RPMI8226 (cell line): ENCODE results near the gene MTHFSD.

ENCODE experiments used
- DNase-seq: peaks from one replicate; pipeline ENCODE4 v3.0.0-alpha.2; 2015

The MTHFSD gene

DNA sequence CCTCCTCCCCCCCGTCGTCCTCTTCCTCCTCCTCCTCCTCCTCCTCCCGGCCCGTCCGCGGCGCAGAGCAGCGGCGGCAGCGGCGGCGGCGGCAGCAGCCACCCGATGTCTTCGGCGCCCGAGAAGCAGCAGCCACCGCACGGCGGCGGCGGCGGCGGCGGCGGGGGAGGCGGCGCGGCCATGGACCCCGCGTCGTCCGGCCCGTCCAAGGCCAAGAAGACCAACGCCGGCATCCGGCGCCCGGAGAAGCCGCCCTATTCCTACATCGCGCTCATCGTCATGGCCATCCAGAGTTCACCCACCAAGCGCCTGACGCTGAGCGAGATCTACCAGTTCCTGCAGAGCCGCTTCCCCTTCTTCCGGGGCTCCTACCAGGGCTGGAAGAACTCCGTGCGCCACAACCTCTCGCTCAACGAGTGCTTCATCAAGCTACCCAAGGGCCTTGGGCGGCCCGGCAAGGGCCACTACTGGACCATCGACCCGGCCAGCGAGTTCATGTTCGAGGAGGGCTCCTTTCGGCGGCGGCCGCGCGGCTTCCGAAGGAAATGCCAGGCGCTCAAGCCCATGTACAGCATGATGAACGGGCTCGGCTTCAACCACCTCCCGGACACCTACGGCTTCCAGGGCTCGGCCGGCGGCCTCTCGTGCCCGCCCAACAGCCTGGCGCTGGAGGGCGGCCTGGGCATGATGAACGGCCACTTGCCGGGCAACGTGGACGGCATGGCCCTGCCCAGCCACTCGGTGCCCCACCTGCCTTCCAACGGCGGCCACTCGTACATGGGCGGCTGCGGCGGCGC, 44.4 kb downstream of the MTHFSD start, which contains the start of gene FOXF1:
Gene FOXF1 (plus strand): TSS at position 63 of the 797 bp plus-strand sequence. CDS start 43 bp downstream, at position 106.
- DNase-seq: no peak

DNA sequence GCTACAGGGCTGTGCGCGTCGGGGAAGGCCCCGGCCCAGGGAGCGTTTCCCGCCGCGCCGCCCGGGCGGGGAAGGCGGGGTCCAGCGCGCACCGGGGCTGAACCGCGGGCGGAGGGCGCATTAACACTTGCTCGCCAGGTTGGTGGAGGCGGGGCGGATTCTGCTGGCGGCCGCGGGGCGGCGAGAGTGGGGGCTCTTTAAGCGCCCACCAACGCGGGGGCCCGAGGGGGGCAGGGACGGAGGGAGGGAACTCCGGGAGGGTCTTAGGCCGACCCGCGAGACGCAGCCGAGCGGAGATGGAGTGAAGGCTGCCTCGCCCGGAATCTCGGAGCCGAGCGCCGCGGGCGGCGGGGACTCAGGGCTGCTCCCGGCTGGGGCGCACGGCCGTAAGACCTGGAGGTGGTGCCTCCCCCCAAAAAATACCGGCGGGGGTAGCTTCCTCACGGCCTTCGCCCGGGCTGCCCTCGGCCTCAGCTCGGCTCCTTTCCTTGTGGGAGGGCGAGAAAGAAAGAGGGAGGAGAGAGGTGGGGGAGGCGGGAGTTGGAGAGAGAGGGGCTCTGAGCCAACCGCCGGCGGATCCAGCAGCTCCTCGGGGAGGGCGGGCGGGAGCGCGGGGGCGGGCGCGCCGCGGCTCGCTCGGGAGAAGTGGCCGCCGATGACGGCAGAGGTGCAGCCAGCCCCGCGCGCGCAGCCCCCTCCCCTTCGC, 45.1 kb downstream of the MTHFSD start:
- DNase-seq: no peak

DNA sequence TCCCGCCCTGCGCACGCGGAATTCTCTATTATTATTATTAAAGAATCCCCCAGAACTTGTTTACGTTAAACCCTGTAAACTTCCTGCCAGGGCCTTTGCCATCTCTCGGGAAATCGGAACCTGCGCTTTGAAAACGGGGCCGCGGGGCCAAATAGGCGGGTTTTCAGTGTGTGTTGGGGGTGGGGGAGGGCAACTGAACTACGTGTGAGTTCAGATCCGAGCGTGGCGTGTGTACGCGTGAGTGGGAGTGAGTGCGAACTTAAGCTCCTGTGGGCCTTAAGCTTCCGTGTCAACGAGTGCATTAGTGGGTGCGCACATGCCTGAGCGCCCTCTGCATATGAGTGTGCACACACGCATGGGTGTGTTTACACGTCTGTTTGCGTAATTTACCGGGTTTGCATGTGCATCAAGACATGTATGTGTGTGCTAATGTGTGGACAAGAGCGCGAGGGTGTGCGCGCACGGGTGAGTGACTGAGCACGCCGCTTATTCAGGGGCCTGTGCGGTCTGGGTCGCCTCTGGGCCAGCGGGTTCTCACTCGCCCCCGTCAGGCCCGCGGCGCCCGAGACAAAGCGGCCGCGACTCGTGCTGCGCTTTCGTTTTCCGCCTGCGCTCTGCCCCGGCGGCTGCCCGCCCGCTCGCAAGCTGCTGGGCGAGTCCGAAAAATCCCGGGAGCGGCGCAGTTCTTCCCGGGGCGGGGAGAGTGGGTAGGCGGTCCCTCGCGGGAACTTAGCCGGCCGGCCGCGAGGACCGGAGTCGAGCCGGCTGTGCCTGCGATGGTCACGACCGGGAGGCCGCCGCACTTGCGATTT, 45.9 kb downstream of the MTHFSD start:
- DNase-seq: peak; percentile 50

DNA sequence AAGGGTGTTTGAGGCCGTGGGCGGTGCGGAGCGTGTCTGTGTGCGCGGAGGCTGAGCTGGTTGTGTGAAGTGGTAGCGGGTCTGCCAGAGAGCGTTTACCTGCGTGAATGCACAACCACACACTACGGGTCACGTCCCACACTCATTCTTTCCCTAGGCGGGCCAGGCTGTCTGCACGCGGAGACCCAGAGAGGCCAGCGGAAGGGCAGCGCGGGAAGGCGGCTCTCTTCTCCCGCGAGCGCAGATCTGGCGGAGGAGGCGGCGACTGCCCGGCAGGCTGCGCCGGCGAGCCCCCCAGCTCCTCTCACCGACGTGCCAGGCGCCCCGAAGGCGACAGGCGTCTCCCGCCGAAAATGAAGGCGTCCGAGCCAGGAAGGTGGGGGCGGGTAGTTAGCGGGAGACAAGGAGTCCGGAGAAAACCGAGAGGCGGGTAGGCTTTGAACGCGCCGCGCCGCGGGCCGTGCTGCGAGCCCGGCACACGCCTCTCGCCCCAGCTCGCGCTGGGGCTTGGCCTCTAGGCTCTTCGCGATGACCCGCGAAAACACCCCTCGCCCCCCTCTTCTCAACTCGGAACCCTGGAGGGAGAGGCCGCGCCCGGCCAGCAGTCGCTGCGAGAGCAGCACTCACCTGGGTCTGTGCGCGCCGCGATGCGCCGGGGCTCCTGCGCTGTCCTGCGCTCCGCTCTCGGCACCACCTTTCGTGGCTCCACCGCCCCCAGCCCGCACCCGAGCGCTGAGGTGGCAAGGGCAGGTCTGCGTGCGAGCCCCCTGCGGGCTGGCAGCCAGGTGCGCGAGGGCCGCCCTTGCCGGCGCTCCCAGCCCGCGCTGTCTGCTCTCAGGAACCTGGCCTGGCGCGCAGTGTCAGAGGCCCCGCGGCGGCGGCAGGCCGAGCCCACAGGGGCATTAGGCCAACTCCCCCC, 46.7 kb downstream of the MTHFSD start:
- no peak for DNase-seq

DNA sequence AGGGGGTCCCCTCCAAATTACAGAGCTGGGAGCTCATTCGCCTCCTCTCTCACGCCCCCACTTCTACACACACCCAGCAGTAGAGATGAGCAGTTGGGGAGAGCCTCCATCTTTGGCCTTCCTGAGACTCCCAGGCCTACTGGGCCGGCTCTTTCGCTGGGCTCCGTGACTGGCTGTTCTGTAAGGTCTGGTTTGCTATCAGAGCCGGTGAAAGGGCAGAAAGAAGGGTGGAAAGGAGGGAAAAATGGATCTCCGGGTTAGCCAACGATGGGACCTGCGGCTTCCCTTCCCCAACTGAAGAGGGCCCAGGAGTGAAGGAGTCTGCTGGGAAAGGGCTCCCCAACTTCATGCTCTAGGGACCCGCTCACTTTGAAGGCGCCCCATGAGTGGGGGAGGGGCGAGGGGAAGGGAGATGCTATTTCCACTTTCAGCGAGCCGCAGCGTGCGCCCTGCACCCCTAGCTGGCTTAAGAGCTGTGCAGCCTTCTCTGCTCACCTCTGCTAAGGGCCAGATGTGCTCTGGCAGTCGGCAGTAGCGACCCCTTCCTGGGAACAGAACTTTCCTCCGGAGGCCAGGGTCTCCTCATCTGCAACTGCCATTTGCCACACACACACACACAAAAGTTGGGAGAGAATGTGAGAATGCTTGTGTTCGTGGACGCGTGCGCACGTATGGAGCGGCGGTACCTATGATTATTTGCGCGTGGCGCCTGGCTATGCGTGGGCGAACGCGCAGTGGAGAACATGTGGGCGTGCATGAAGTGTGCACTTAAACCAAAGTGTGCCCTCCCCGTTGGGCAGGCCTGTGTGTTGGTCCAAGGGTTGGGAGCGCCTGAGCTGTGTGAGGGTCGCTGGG, 47.6 kb downstream of the MTHFSD start:
- DNase-seq: no peak

DNA sequence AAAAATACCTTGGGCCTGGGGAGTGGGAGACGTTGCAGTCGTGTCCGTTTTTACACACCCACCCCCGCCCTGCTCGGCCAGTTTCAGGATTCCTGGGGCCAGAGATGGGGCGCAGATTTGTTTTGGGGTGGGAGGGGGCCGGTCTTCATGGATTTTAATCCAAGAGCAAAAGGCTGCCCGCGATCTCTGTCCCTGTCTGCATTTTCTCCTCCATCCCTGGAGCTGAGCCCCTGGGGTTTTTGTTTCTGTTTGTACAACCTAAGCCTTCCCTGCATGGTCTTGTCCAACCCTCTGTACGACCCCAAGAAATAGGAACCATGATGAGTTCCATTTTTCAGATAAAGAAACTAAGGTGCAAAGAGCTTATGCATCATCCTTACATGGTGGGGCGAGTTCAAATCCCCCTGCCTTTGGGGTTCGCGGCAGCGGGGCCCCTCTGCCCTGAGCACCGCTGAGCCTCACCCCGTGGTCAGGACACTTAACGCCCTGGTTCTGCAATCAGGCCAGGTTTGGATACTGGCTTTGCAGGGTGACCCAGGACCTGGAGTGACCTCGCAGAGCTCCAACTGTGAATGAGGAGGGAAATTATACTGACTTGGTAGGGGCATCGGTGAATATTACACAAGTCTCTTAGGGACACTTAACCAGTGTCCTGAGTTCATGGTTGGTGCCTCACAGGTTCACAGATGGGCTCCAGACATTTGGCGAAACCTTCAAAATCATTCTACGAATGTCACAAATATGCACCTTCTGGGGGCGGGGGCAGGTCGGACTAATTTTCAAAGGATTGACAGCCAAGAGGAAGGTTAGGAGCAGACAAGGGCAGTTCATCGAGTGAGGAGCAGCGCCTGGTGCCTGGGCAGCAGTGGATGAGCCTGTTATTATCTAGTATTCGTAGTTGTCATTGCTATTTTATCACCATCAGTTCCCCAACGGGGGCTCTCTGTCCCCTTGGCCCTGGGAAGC, 48.9 kb downstream of the MTHFSD start:
- no peak for DNase-seq

DNA sequence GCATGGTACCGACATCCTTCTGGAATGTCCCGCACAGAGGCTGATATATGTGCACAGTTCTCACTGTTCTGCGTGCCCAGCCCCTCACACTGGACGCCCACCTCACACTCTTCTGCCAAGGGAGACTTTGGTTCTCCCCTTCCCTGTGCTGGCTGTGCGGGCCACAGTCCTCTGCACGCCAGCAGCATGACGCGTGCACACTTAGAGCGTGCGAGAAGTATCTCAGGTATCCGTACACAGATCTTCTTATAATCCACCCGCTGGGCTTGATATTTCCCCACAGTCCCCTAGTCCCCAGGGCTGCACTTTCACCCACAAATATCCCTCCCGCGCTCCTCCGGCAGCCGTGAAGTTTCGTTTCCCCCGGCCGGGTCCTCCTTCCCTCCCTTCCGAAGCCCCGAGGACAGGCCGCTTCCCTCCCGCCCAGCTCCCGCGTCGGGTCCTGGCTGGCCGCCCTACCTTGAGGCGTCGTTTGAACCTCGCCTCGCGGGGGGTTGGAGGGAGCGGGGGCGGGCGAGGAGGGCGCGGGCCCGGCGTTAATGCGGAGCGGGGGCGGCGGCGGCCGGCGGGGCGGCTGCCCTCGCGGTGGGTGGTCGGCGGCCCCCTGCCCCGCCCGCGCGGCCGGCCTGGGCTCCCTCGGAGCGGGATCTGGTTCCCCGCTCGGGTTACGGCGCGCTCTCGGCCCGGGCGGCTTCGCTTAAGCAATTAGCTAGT, 49.7 kb downstream of the MTHFSD start:
- DNase-seq: peak; percentile 35

DNA sequence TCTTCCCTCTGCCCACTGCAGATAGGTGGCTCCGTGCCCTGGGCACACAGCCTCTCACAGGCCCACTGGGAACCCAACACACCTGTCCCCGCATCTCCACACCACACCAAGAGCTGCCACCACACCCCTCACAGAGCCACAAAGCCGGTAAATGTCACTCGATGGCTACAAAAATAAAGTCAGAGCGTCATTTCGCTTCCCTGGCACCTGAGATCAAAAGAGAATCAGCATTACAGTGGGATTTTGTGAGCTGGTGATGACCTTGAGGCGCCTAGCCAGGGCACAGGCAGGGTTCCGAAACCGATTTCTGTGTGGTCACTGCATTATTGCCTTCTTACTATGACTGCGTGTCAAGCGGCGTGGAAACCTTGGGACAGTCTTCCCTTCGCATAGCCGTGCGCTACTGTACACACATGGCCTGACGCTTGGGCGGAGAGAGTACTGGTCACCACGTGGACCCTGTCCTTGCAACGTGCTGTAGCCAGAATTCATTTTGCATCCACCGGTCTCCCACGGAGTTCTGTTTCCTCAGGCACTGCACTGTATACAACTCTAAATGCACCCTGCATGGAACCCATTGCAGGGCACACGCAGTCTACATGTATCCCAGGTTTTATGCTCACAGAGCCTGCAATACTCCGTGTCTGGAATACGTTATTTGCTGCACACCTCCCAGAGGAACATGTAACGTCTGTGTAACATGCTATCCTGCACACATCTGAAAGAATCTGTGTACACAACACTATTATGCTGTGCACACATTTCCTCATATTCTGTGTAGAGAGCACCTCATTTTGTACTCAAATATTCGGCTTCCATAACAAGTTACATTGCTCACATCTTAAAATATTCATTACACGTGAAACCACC, 50.5 kb downstream of the MTHFSD start:
- no peak for DNase-seq

DNA sequence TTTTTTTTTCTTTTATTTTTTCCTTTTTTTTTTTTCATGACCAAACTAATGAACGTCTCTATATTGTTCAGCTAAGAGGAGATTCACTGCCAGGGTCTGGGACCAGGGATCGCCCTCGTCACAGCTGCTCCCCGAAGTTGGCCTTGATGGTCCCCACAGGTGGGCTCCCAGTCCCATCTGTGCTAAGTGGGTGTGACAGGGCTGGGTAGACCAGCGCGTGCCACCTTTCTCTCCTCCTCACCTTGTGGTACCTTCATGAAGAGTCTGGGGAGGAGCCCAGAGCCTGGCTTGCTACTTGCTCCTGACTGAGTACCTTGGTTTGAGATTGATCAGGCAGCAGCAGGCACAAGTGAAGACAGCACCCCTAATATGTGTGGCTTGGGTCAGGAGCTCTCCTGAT, 51.2 kb downstream of the MTHFSD start:
- no peak for DNase-seq

DNA sequence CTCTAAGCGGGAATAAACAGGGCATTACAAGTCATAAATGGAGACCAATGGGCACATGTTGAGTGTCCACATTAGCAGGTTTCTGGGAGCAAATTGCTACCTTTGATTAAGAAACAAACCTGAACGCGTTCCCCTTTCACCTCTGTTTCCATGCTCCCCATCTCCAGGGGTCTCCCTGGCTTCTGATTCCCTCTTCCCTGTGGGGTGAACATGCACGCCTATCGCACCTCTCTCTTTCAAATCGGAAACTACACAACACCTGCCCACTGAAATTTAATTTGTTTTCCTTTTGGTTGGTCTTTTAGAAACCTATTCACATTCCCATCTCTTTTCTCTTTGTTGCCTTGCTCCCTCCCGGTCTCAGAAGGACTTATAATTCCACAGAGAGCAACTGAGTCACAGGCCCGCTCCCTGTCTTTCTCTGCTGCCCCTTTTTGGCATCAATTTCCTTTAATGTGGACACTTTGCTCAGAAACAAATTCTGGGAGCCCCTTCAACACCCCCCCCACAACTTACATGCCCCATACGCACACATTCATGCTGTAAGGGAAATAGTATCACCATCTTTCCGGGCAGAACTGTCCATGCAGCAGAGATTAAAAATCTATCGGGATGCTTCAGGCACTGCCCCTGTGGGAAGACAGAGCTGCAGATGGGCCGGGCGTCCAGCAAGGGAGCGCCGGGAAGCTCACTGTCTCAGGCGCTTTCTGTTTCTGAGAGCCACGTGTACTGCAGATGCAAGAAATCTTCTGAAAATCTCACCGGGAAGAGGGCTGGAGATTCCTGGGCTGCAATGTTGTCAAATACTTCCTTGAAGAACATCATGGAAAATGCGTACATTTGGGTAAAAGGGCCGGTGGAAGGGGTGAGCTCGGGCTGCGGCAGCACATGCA, 51.9 kb downstream of the MTHFSD start:
- no peak for DNase-seq

DNA sequence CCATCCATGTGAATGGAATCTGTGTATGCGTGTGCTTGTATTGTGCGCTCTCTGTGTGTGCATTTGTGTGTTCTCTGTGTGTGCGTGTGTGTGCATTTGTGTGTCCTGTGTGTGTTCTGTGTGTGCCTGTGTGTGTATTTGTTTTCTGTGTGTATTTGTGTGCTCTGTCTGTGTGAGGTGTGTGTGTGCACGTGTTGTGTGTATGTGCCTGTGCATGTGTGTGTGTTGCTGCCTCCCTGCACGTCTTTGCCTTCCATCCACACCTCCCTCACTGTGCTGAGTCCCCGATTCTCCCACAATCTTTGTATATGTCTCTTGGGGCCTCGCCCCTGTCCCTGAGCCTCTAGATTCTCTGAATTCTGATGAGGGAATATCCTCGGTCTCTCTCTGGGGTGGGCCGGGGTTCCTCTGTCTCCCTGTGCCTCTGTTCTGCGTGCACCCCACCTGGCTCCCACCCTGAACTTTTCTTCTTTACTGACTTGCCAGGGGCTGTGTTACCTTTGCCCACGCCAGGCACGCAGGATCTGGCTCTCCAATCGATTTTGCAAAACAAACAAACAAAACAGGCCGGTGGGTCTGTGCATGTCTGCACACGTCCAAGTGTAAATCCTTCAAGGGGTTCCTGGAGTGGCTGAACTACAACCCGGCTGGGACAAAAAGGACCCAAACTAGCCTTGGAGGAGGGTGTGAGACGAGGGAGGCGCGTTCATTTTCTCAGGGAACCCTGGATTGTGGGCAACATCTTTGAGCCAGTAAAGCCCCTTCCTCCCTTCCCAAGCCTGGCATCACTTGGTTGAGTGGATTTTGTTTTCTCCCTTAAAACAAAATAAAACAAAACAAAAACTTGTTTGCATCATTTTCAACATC, 52.8 kb downstream of the MTHFSD start:
- no peak for DNase-seq

DNA sequence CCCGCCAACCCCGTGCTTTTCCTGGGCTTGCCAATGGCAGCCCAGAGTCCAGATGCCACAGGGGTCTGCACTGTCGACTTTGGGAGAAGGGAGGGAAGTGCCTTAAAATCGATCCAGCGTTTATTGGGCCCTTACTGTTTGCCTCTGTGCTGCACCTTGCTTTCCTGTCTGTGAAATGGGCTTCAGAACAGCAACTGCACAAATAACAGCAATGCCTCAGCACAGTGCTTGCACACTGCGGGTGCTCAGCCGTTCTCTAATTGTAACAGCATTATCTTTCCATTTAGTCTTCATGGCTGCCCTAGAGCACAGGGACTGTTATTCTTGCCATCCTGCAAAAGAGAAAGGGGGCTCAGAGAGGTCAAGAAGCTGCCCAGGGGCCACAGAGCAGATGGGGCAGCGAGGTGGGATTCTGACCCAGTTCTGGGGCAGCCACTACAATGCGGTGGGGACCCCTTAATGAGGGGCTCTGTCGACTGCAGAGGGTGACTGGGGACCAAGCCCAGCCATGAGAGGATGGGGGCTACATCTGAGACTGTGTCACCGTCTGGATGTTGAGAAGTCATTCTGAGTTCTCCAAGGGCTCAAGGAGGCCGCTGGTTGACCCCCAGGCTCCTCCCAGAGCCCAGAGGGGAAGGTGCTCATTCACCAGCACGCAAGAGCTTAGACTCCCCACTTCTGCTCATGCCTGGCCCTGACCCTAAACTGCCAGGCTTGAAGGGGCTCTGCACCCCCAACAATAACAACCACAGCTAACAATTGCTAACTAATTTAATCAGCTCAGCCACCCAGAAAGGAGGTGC, 54.1 kb downstream of the MTHFSD start:
- DNase-seq: no peak

DNA sequence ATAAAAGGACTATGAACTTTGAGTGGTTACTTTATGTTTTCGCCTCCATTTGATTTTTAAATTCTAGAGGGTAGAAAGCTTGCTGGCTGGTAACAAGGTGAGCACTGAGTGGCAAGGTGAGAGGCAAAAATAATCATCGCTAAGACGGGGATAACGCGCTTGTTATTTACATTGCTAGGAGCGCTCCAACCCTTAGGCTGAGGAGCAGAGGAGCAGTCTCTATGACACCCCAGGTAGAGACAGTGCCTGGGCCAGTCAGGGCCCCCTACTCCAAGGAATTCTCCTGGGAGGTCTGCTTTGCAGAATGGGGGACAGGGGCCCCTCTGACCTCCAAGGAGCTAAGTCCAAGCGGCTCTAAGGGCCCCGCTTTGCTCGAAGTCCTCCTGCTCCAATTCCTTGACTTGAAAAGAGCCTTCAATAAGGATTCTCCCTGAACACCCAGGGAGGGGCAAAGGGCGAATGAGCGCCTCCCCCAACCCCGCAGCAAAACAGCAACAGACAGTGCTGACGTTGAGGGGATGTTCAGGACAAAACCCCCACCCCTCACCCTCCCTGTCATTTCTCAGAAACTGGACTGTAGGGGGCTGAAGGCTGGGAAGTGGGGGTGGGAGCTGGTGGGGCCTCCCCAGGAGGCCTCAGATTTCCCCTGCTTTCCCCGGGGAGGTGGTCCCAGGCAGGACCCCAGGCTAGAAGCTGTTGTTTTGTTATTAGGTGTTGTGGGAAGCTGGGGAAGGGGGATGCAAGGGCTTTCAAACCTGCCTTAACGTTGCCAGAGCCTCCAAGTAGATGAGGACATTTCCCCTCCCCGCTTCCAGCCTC, 54.9 kb downstream of the MTHFSD start:
- no peak for DNase-seq

DNA sequence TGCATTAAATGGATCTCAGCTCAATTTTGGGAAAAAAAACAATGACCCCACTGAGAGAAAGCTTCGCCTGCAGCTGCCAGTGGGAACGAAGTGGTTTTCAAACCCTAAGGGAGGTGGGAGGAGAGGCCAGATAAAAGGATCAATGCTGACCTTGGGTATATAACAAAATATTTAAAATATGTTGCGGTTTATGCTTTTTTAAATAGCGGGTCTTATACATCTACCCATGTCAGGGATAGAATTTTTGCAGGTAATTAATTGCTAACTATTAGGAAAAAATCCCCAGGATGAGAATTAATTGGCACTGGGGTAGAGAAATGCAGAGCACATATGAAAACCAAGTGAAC, 55.6 kb downstream of the MTHFSD start:
- no peak for DNase-seq
